Naive B cell (primary cell): ENCODE results near the gene GPR151. TPM values are rescaled to one million over a fixed set of nuclear protein-coding genes. Genes with fewer than 3 reads are reported as not detected.
A peak's percentile ranks its signal among the peaks of the same experiment; 100 is the strongest.
"Not testable (repeated sequence)": the region's sequence is repeated elsewhere in the genome, so short reads cannot be mapped to it uniquely, and the experiment has no call there.

Experiments
- ATAC-seq, 2 donors: fragments of 150-1000 bp; cut with Tn5 transposase; 2 replicates each; pipeline ENCODE4 v1.10.0; 2021; ENCODE audit warnings: low read depth in 2 of 2, mild to moderate bottlenecking in 2 of 2, moderate library complexity in 2 of 2
- DNase-seq: peaks from one replicate; pipeline ENCODE4 v3.0.0; 2022
- H3K27ac Mint-ChIP-seq, 6 donors: one replicate each; pipeline ENCODE4 v1.8.0; 2020 to 2022; ENCODE audit warnings: mild to moderate bottlenecking in 6 of 6, mixed read lengths in 6 of 6, moderate library complexity in 5 of 6, inconsistent platforms in 2 of 6
- H3K27me3 Mint-ChIP-seq, 3 donors: one replicate each; pipeline ENCODE4 v1.8.0; 2021 to 2022; ENCODE audit warnings: mixed read lengths in 3 of 3, mild to moderate bottlenecking in 1 of 3
- H3K36me3 Mint-ChIP-seq, 2 donors: one replicate each; pipeline ENCODE4 v1.8.0; 2020 to 2022; ENCODE audit warnings: mixed read lengths in 2 of 2, inconsistent platforms in 1 of 2, mild to moderate bottlenecking in 1 of 2
- H3K4me1 Mint-ChIP-seq, 3 donors: one replicate each; pipeline ENCODE4 v1.8.0; 2020 to 2022; ENCODE audit warnings: mixed read lengths in 3 of 3, inconsistent platforms in 1 of 3, mild to moderate bottlenecking in 1 of 3, moderate library complexity in 1 of 3
- H3K4me3 Mint-ChIP-seq, 8 donors: one replicate each; pipeline ENCODE4 v1.8.0; 2020 to 2022; ENCODE audit warnings: mild to moderate bottlenecking in 8 of 8, mixed read lengths in 8 of 8, moderate library complexity in 8 of 8, inconsistent platforms in 2 of 8
- H3K9me3 Mint-ChIP-seq, 7 donors: one replicate each; pipeline ENCODE4 v1.8.0; 2020 to 2022; ENCODE audit warnings: mixed read lengths in 7 of 7, mild to moderate bottlenecking in 5 of 7, inconsistent platforms in 2 of 7, moderate library complexity in 1 of 7
- polyA plus RNA-seq, 6 donors: library from polyadenylated mRNA; unstranded; fragments of 300-500 nt; fragmentation: Illumina TruSeq; gene quantifications; one replicate each; pipeline ENCODE4 v1.2.3, GENCODE V29; 2021; ENCODE audit warnings: low read depth in 6 of 6

Gene GPR151
- polyA plus RNA-seq: not detected

DNA sequence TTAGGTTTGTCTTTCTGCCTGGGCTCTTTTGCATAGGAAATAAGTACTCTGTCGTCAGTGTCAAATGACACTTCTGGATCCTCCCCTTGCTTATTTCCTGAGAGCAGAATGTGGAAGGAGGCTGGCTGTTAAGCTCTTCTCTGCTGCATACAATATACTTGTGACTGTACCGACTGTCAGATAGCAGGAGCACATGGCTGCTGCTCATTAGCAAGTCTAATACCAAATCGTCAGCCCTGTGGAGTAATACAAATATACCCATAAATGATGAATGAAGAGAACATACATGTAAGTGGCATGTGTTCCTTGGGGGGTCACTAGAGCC lies at the start of gene GPR151:
Gene GPR151, minus strand, starts transcription at position 40 of the 325 bp plus-strand sequence. CDS start 77 bp downstream, outside the sequence.
- peaks cover 0 to 2% (median 0%) of the 10 kb centered on the region in 7 donors for H3K9me3 Mint-ChIP-seq
- ATAC-seq: peak in 1 of 2 donors; percentile 38
- H3K27me3 Mint-ChIP-seq: peaks cover 0 to 7% (median 3%) of the 10 kb centered on the region in 3 donors
- H3K27ac Mint-ChIP-seq: no peak within 1 kb of the TSS
- no peak for DNase-seq
- peaks cover 0 to 2% of the 10 kb centered on the region in 2 donors for H3K36me3 Mint-ChIP-seq
- H3K4me1 Mint-ChIP-seq: no peaks in the 10 kb centered on the region
- H3K4me3 Mint-ChIP-seq: no peak within 1 kb of the TSS

DNA sequence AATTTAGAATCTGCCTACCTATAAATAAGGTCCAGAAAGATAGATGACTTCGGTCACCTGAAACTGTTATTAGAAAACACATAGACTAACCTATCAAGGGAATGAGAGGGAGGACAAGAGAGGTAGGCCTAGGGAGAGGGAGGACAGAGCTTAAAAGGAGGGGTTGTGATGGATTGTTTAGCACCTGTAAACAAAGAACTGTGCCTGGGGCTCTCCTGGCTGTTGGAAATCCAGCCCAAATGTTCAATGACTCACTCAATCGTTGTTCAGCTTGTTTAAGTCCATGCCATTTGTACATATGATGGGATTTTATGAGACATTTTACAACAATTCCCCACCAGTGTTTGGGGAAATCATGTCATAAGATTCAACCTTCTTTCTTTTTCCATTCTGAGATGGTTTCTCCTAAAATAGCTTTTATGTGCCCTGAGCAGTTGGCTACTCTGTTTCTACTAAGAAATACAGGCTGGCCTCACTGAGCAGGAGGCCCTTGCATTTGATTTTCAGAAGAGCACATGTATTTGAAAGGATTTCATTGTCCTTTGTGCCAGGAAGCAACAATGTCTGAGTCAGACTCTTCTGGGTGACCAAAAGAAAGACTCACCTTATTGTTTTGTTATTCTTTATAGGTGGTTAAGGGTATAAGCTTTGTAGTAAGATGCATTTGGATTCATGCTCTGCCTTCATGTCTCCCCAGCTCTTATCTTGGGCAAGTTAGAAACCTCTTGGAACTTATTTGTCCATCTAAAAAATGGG lies 48.2 kb upstream of the GPR151 start:
- Mint-ChIP-seq H3K9me3 (no peaks in the 10 kb centered on the region), H3K4me3 (no peak overlapping the region), H3K36me3 (no peaks in the 10 kb centered on the region), H3K27me3 (peaks cover 0 to 8% (median 5%) of the 10 kb centered on the region in 3 donors), H3K27ac (peak overlapping the region in 1 of 6 donors; percentile 47), H3K4me1 (no peaks in the 10 kb centered on the region)
- DNase-seq: no peak
- no peak for ATAC-seq

DNA sequence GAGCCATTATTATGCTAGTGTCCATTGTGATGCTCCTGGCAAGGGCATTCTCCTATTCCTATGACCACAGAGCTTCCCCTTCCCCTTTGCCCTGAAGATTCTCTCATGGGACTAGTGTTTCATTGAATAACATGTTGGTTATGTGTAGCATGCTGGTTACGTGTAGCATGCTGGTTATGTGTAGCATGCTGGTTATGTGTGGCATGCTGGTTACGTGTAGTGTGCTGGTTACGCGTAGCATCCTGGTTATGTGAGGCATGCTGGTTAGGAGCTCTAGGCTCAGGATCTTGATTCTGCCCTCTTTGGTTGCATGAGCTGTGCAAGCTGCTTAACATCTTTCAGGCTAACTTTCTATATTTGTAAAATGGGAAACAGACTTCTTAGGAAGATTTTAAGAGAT lies 46.5 kb upstream of the GPR151 start:
- H3K36me3 Mint-ChIP-seq: no peaks in the 10 kb centered on the region
- H3K4me1 Mint-ChIP-seq: no peaks in the 10 kb centered on the region
- peaks cover 0 to 4% (median 2%) of the 10 kb centered on the region in 7 donors for H3K9me3 Mint-ChIP-seq
- ATAC-seq: no peak
- no peak overlapping the region for H3K4me3 Mint-ChIP-seq
- no peak overlapping the region for H3K27ac Mint-ChIP-seq
- no peak for DNase-seq
- peaks cover 0 to 5% (median under 1%) of the 10 kb centered on the region in 3 donors for H3K27me3 Mint-ChIP-seq

DNA sequence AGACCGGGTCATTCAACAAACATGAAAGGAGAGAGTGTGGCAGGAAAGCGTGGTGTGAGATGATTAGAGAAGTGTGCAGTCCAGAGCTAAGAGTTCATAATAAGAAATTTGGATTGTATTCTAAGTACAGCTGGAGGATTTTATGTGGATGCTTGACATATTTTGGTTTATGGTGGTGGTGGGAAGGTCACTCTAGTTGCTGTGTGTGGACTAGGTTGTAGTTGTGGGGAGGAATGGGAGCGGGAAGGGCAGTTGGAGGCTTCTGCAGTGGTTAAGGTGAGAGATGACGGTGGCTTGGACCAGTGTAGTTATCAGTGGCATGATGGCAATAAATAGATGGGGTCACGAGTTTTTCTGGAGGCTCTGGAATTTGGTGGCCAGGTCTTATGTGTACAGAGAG lies 45.7 kb upstream of the GPR151 start:
- Mint-ChIP-seq H3K27ac (no peak overlapping the region), H3K4me3 (no peak overlapping the region), H3K4me1 (no peaks in the 10 kb centered on the region), H3K9me3 (peaks cover 0 to 5% (median 2%) of the 10 kb centered on the region in 7 donors), H3K27me3 (peaks cover 0 to 5% (median 0%) of the 10 kb centered on the region in 3 donors), H3K36me3 (no peaks in the 10 kb centered on the region)
- ATAC-seq: no peak
- DNase-seq: no peak

DNA sequence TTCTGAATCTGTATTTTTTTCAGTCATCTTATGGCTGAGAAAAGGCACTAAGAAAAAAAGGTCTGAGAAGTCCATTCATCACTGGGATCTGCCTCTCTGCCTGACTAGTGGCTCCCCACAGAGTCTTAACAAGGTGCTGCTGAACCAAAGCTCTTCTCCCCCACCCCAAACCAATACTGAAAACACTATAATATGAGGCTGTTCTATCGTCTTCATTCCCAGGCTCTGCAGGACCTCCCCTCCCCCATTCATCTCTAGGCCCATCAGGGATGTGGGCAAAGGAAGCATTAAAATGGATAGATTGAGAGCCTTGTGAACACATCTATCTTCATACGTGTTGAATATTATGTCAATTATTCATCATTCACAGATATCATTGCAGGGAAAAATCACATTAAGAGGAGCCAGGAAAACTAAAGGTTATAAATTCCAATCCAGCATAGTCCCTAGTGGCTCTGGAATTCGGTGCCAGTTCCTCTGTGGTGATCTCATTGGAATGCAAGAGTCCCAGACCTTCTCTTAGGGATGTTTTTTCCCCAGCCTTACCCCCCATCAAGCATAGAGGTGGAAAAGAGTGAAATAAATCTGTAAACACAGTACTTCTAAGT lies 44.3 kb upstream of the GPR151 start:
- DNase-seq (no peak), ATAC-seq (no peak)
- Mint-ChIP-seq H3K36me3 (no peaks in the 10 kb centered on the region), H3K9me3 (peaks cover 0 to 7% (median 2%) of the 10 kb centered on the region in 7 donors), H3K4me1 (no peaks in the 10 kb centered on the region), H3K27ac (peak overlapping the region in 1 of 6 donors; percentile 80), H3K27me3 (no peaks in the 10 kb centered on the region), H3K4me3 (peak overlapping the region in 1 of 8 donors; percentile 47)

DNA sequence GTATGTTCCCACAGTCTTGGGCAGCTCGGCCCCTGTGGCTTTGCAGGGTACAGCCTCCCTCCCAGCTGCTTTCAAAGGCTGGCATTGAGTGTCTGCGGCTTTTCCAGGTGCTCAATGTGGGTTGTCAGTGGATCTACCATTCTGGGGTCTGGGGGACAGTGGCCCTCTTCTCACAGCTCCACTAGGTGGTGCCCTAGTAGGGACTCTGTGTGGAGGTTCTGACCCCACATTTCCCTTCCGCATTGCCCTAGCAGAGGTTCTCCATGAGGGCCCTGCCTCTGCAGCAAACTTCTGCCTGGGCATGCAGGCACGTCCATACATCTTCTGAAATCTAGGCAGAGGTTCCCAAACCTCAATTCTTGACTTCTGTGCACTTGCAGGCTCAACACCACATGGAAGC lies 40.9 kb upstream of the GPR151 start:
- not testable (repeated sequence) for H3K4me1 Mint-ChIP-seq, DNase-seq, ATAC-seq, H3K4me3 Mint-ChIP-seq, H3K36me3 Mint-ChIP-seq, H3K27me3 Mint-ChIP-seq, H3K9me3 Mint-ChIP-seq, H3K27ac Mint-ChIP-seq

DNA sequence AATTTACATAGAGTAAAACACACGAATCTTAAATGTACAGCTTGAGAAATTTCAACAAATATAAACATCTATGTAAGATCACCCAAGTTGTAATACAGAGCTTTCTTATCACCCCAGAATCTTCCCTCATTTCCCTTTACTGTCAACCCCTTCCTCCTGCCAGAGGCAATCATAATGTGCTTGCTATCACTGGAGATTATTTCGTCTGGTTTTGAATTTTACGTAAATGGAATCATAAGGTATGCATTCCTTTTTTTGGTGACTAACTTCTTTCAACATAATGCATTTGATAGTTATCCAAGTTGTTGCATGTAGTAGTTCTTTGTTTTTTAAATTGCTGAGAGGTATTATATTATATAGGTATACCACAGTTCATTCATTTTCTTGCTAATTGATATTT lies 37.5 kb upstream of the GPR151 start:
- ATAC-seq (no peak), DNase-seq (no peak)
- Mint-ChIP-seq H3K9me3 (peaks cover 0 to 7% (median 2%) of the 10 kb centered on the region in 7 donors), H3K4me3 (no peak overlapping the region), H3K4me1 (no peaks in the 10 kb centered on the region), H3K27ac (no peak overlapping the region), H3K36me3 (no peaks in the 10 kb centered on the region), H3K27me3 (peaks cover 8 to 15% (median 14%) of the 10 kb centered on the region in 3 donors)

DNA sequence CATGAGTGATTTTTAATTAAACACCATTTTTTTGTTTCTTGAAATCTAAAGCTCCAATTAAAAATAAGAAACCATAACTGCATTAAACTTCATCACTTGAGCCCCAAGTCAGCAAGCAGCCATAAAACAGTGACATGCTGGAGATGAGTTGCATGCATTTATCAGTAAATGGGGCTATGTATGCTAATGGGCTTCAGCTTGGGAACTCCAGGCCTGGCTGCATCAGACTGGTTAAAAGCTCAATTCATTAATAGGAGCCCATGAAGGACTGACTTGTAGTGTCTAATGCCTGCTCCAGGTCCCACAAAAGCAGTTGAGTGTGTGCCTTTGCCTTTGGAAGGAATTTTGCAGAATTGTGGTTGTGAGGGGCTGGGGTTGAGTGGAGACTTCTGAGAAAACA lies 33.6 kb upstream of the GPR151 start:
- H3K27ac Mint-ChIP-seq: no peak overlapping the region
- no peaks in the 10 kb centered on the region for H3K36me3 Mint-ChIP-seq
- no peak for DNase-seq
- H3K4me1 Mint-ChIP-seq: no peaks in the 10 kb centered on the region
- peaks cover 8 to 20% (median 17%) of the 10 kb centered on the region in 3 donors for H3K27me3 Mint-ChIP-seq
- H3K4me3 Mint-ChIP-seq: no peak overlapping the region
- no peak for ATAC-seq
- H3K9me3 Mint-ChIP-seq: no peaks in the 10 kb centered on the region

DNA sequence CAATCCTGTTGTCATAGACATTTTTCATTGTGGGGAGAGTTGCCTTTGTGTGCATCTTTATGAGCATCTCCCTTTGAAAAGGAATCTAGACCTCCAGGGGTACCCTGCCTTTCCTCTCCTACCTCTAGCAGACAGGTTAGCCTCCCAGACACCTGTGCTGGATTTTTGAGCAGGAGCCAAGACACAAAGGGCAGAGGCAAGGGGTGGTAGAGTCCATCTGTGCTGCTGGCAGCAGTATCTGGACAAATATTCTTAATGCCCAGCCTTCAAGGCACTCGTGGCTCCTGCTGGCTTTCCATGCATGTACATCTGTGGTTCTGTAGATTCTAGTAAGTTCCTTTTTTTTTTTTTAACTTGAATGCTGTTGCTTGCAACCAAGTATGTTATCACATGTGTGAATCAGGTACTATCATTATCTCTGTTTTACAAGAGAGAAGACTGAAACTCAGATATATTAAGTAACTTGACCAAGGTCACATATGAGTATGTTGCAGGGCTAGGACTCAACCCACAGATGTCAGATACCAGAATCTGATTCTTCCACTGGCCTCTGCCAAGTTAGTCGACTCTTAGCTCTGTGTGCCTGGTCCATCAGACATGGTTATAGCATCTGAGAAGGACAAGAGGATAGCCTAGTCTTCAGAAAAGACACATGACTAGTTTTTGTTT lies 32.9 kb upstream of the GPR151 start:
- Mint-ChIP-seq H3K4me3 (no peak overlapping the region), H3K36me3 (no peaks in the 10 kb centered on the region), H3K27ac (no peak overlapping the region), H3K9me3 (no peaks in the 10 kb centered on the region), H3K4me1 (no peaks in the 10 kb centered on the region), H3K27me3 (peaks cover 8 to 20% (median 12%) of the 10 kb centered on the region in 3 donors)
- DNase-seq (no peak), ATAC-seq (no peak)

DNA sequence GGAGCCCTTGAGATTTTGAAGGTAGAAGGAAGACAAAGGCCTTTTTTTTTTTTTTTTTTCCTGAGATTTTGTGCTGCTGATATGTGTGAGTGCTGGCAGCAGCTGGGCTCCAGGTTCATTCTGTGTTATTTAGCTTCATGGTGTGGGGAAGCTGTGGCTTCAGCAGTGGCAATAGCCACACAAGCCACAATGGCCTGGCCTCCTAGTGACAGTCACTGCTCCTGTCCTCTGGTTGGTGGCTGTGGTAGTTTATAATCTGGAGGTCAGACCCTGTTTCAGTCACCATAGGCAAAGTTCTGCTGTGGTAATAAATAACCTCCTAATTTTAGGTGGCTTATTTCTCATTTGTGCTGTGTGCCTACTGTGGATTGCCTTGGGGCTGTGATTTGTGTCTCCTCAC lies 28.2 kb upstream of the GPR151 start:
- DNase-seq (no peak), ATAC-seq (no peak)
- no peak overlapping the region for H3K4me3 Mint-ChIP-seq
- no peaks in the 10 kb centered on the region for H3K9me3 Mint-ChIP-seq
- peaks cover 12 to 21% (median 19%) of the 10 kb centered on the region in 3 donors for H3K27me3 Mint-ChIP-seq
- H3K27ac Mint-ChIP-seq: no peak overlapping the region
- H3K36me3 Mint-ChIP-seq: no peaks in the 10 kb centered on the region
- no peaks in the 10 kb centered on the region for H3K4me1 Mint-ChIP-seq

DNA sequence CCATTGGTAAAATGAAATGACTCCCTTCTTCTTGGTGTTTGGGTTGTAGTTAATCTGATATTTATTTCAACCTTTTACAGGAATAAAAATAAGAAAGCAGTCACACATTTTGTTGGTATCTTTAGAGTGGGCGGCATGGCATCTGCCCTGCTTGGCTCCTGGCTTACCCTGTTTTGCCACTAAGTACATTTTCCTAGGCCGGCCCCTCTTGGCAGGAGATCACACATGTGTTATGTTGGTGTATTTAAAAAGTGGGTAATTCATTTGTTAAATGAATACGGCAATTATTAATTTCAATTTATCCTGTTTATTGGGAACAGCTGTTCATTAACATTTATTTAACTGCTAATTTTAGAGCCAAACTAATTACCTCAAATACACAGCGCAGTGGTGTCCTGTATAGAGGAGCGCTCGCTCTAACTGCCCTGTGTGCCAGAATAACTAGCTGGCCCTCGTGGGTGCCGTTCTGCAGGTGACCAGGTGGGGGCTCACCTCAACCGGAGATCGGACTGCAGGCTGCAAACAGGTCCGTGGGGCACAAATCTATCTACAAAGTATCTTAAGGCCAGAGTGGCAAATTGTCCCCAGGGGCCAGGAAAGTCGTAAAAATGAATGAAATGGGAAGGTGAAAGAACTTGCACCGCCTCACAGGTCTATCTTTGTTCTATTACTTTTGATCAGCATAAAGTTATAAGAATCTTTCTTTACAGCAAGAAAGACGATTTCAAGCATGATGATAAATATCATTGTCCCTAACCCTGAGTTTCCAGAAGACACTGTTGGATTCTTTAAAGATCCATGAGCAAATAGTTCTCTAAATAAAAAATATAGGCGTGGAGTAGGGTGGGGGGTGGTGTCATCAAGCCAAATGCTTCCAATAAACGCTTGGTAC lies 26.2 kb upstream of the GPR151 start:
- H3K27ac Mint-ChIP-seq: peak overlapping the region in 1 of 6 donors; percentile 46
- ATAC-seq: peak; percentile 54 to 55
- H3K27me3 Mint-ChIP-seq: peaks cover 10 to 18% (median 12%) of the 10 kb centered on the region in 3 donors

DNA sequence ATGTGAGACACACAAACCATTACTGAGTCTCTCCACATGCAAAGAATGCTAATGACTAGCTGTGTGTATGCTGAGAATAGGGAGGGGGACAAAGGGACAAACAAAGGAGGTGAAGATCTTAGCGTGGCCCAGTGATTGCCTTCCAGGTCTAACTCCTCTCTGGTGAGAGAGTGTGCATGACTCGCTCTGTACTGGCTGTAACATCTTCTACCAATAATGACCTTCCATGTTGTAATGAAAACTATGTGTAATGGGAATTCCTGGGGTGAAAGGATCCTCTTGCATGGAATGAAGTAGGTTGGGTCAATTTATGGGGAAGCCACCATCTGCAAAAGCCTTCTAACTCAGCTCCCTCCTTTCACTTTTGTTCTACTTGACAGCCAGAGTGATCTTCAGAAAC lies 24.4 kb upstream of the GPR151 start:
- Mint-ChIP-seq H3K4me3 (no peak overlapping the region), H3K27me3 (peaks cover 13 to 18% (median 18%) of the 10 kb centered on the region in 3 donors), H3K27ac (no peak overlapping the region), H3K9me3 (no peaks in the 10 kb centered on the region), H3K36me3 (no peaks in the 10 kb centered on the region), H3K4me1 (no peaks in the 10 kb centered on the region)
- DNase-seq: no peak
- no peak for ATAC-seq

More for the DNA sequence above, 26.2 kb upstream of the GPR151 start:
- Mint-ChIP-seq H3K4me3 (no peak overlapping the region), H3K4me1 (no peaks in the 10 kb centered on the region), H3K36me3 (no peaks in the 10 kb centered on the region), H3K9me3 (no peaks in the 10 kb centered on the region)
- DNase-seq: peak; percentile 25

DNA sequence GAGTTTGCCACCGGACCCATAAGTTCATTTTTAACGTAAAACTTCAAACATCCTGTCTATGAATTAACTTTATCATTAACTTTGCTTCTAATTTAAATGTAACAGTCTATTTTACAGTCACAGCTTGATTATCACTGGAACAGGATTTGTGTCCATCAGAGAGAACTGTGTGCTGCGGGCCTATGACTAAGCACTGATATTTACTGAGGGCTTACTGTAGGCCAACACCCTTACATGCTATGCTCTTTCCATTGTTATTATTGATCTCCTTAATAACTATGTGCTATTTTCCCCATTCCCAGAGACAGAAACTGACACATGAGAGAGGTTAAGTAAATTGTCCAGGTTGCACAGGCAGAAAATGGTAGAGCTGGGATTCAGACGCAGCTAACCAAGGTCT lies 24.0 kb upstream of the GPR151 start:
- Mint-ChIP-seq H3K27me3 (peaks cover 13 to 18% (median 18%) of the 10 kb centered on the region in 3 donors), H3K9me3 (no peaks in the 10 kb centered on the region), H3K4me1 (no peaks in the 10 kb centered on the region), H3K4me3 (no peak overlapping the region), H3K36me3 (no peaks in the 10 kb centered on the region), H3K27ac (no peak overlapping the region)
- DNase-seq (no peak), ATAC-seq (no peak)
